HepG2 (cell line): Measurements from ENCODE around the gene SLC16A3. TPM values are rescaled to one million over a fixed set of nuclear protein-coding genes. Genes with fewer than 3 reads are reported as not detected.

Source experiments
- CEBPG ChIP-seq: IDR thresholded peaks from 2 replicates; pipeline ENCODE4 v1.6.1; 2016
- E2F5 ChIP-seq: sonication (generic); formaldehyde crosslinking; conservative IDR thresholded peaks from 2 replicates; pipeline ENCODE4 v1.4.0; 2020; ENCODE audit warnings: missing genetic modification reagents
- MXI1 ChIP-seq: IDR thresholded peaks from 3 replicates; pipeline ENCODE4 v1.6.1; 2012; ENCODE audit warnings: low read depth, low read length, inconsistent platforms, borderline replicate concordance
- RXRB ChIP-seq: IDR thresholded peaks from 2 replicates; pipeline ENCODE4 v1.6.1; 2016; ENCODE audit warnings: borderline replicate concordance, missing genetic modification reagents, missing compliant biosample characterization
- SALL2 ChIP-seq: sonication (generic); formaldehyde crosslinking; IDR thresholded peaks from 2 replicates; pipeline ENCODE4 v1.8.1; 2023; ENCODE audit warnings: mild to moderate bottlenecking, missing genetic modification reagents, inconsistent platforms
- SMAD3 ChIP-seq: sonication (generic); formaldehyde crosslinking; IDR thresholded peaks from 2 replicates; pipeline ENCODE4 v1.4.0; 2020; ENCODE audit warnings: missing genetic modification reagents
- TSC22D2 ChIP-seq: sonication (generic); formaldehyde crosslinking; IDR thresholded peaks from 2 replicates; pipeline ENCODE4 v1.5.1; 2020; ENCODE audit warnings: missing genetic modification reagents, mild to moderate bottlenecking, borderline replicate concordance
- ZFX ChIP-seq: sonication (generic); formaldehyde crosslinking; IDR thresholded peaks from 2 replicates; pipeline ENCODE4 v1.4.0; 2020; ENCODE audit warnings: mild to moderate bottlenecking, low read depth, missing genetic modification reagents, moderate library complexity
- ZNF180 ChIP-seq: sonication (generic); formaldehyde crosslinking; IDR thresholded peaks from 2 replicates; pipeline ENCODE4 v1.4.0; 2020; ENCODE audit warnings: low read depth, missing genetic modification reagents, borderline replicate concordance
- ZNF614 ChIP-seq: IDR thresholded peaks from 2 replicates; pipeline ENCODE4 v1.6.1; 2018; ENCODE audit warnings: missing biosample characterization, missing genetic modification reagents, inconsistent platforms, borderline replicate concordance
- ZNF777 ChIP-seq: sonication (generic); formaldehyde crosslinking; IDR thresholded peaks from 2 replicates; pipeline ENCODE4 v1.4.0; 2020; ENCODE audit warnings: missing genetic modification reagents
- ZNF883 ChIP-seq: sonication (generic); formaldehyde crosslinking; IDR thresholded peaks from 2 replicates; pipeline ENCODE4 v1.5.1; 2020; ENCODE audit warnings: mild to moderate bottlenecking, missing genetic modification reagents; ENCODE audit errors: not compliant biosample characterization
- ZSCAN31 ChIP-seq: sonication (generic); formaldehyde crosslinking; IDR thresholded peaks from 2 replicates; pipeline ENCODE4 v1.5.0; 2020; ENCODE audit warnings: low read depth, mild to moderate bottlenecking, missing genetic modification reagents
- polyA plus RNA-seq, 8 experiments: library from polyadenylated mRNA; depleted of rRNA in 3 of 8; stranded (reverse) in 7 of 8; unstranded in 1 of 8; fragments of >200 nt; fragmentation: Illumina TruSeq in 4 of 8; extraction: Trizol in 4 of 8; gene quantifications; 2 replicates each; pipeline versions ENCODE4 v1.2.1 to v1.2.3, GENCODE V29; 2011 to 2016; ENCODE audit warnings: low read depth in 4 of 8, missing spikeins in 1 of 8, mixed read lengths in 1 of 8; ENCODE audit not compliant: insufficient read depth in 1 of 8
- total RNA-seq, 5 experiments: library from RNA; depleted of rRNA; stranded (reverse); fragments of >200 nt; fragmentation: Illumina TruSeq; extraction: Trizol; gene quantifications; 2 replicates each; pipeline ENCODE4 v1.2.3, GENCODE V29; 2016; ENCODE audit warnings: low read depth in 1 of 5
- TF ChIP-seq, protein P1 (sequence below): sonication (generic); formaldehyde crosslinking; IDR thresholded peaks from 2 replicates; pipeline ENCODE4 v1.5.0; 2020; ENCODE audit warnings: mild to moderate bottlenecking, missing genetic modification reagents
- TF ChIP-seq, protein P2 (sequence below): sonication (generic); formaldehyde crosslinking; IDR thresholded peaks from 2 replicates; pipeline ENCODE4 v1.4.0; 2020; ENCODE audit warnings: missing genetic modification reagents, borderline replicate concordance

SLC16A3 gene
- total and polyA plus RNA-seq, 2 of the 13 experiments (the other 11 are each of a cell fraction or from before 2014, with no cell fraction given), result 242 to 349 TPM

GRCh38 chr17:82225368-82226029 is 3.3 kb upstream of the SLC16A3 start (continued):
- TF ChIP-seq, protein P1, sequence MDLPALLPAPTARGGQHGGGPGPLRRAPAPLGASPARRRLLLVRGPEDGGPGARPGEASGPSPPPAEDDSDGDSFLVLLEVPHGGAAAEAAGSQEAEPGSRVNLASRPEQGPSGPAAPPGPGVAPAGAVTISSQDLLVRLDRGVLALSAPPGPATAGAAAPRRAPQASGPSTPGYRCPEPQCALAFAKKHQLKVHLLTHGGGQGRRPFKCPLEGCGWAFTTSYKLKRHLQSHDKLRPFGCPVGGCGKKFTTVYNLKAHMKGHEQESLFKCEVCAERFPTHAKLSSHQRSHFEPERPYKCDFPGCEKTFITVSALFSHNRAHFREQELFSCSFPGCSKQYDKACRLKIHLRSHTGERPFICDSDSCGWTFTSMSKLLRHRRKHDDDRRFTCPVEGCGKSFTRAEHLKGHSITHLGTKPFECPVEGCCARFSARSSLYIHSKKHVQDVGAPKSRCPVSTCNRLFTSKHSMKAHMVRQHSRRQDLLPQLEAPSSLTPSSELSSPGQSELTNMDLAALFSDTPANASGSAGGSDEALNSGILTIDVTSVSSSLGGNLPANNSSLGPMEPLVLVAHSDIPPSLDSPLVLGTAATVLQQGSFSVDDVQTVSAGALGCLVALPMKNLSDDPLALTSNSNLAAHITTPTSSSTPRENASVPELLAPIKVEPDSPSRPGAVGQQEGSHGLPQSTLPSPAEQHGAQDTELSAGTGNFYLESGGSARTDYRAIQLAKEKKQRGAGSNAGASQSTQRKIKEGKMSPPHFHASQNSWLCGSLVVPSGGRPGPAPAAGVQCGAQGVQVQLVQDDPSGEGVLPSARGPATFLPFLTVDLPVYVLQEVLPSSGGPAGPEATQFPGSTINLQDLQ (CRISPR knock-in tag), result no peak; the same call in 1 of the 2 replicates
- 0 out of 2 replicates have a peak, but pooled peaks have one; percentile 43 for TF ChIP-seq RXRB
- no peak for TF ChIP-seq E2F5 (CRISPR knock-in tag)
- TF ChIP-seq ZSCAN31 (CRISPR knock-in tag), result peak; percentile 67; the same call in 1 of the 2 replicates
- TF ChIP-seq ZNF180 (CRISPR knock-in tag), result no peak
- peak; percentile 43; the same call in 1 of the 3 replicates for TF ChIP-seq MXI1
- TF ChIP-seq ZNF777 (CRISPR knock-in tag), result peak; percentile 27; the same call in 1 of the 2 replicates
- 0 out of 2 replicates have a peak, but pooled peaks have one; percentile 22 for TF ChIP-seq SALL2 (CRISPR knock-in tag)
- TF ChIP-seq ZNF883 (CRISPR knock-in tag), result peak; percentile 66
- peak; percentile 32; the same call in 1 of the 2 replicates for TF ChIP-seq ZNF614
- 0 out of 2 replicates have a peak, but pooled peaks have one; percentile 17 for TF ChIP-seq CEBPG
- TF ChIP-seq ZFX (CRISPR knock-in tag), result peak; percentile 30; the same call in 1 of the 2 replicates
- no peak for TF ChIP-seq TSC22D2 (CRISPR knock-in tag)
- TF ChIP-seq, protein P2, sequence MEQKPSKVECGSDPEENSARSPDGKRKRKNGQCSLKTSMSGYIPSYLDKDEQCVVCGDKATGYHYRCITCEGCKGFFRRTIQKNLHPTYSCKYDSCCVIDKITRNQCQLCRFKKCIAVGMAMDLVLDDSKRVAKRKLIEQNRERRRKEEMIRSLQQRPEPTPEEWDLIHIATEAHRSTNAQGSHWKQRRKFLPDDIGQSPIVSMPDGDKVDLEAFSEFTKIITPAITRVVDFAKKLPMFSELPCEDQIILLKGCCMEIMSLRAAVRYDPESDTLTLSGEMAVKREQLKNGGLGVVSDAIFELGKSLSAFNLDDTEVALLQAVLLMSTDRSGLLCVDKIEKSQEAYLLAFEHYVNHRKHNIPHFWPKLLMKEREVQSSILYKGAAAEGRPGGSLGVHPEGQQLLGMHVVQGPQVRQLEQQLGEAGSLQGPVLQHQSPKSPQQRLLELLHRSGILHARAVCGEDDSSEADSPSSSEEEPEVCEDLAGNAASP, result peak; percentile 60
- no peak for TF ChIP-seq SMAD3
